Measurements from ENCODE around the gene PARP15.

Gene PARP15

GRCh38 chr3:122674339-122674738, 96.9 kb downstream of the PARP15 start:
- no peak for DNase-seq

GRCh38 chr3:122676759-122677158, 99.3 kb downstream of the PARP15 start:
- DNase-seq = no peak

- DNase-seq = no peak
Observed at GRCh38 chr3:122677216-122677615, 99.8 kb downstream of the PARP15 start.

- DNase-seq = no peak
Observed at GRCh38 chr3:122678506-122678905, 101.1 kb downstream of the PARP15 start.

- DNase-seq = peak; percentile 86 to 91
Observed at GRCh38 chr3:122679085-122679881, 101.8 kb downstream of the PARP15 start.

GRCh38 chr3:122679882-122680474, 102.5 kb downstream of the PARP15 start:
- no peak for DNase-seq

- DNase-seq = peak; percentile 88 to 93
Observed at GRCh38 chr3:122680475-122681283, 103.2 kb downstream of the PARP15 start, which contains the start of gene PARP14. TSS of gene PARP14 (plus strand) at chr3:122680839. CDS start at chr3:122680884, 45 bp downstream.

- DNase-seq = peak in 1 of 2 donors; percentile 35
Observed at GRCh38 chr3:122681284-122681973, 104.0 kb downstream of the PARP15 start.

GRCh38 chr3:122681974-122682409, 104.5 kb downstream of the PARP15 start:
- no peak for DNase-seq

- peak; percentile 49 to 67 for DNase-seq
Observed at GRCh38 chr3:122682778-122683411, 105.4 kb downstream of the PARP15 start.

- no peak for DNase-seq
Observed at GRCh38 chr3:122687298-122687697, 109.8 kb downstream of the PARP15 start.
